HepG2 (cell line): ENCODE measurements around the gene RUSC1. TPM values are rescaled to one million over a fixed set of nuclear protein-coding genes. Genes with fewer than 3 reads are reported as not detected.

Source experiments
- HNRNPUL1 ChIP-seq: fragments of 200-400 bp; formaldehyde crosslinking; IDR thresholded peaks from 2 replicates; pipeline ENCODE4 v1.6.1; 2017; ENCODE audit warnings: low read depth, mild to moderate bottlenecking, low read length, moderate library complexity
- KMT2B ChIP-seq: IDR thresholded peaks from 2 replicates; pipeline ENCODE4 v1.6.1; 2016; ENCODE audit warnings: missing genetic modification reagents, missing compliant biosample characterization
- ONECUT2 ChIP-seq: sonication (generic); formaldehyde crosslinking; IDR thresholded peaks from 2 replicates; pipeline ENCODE4 v1.4.0; 2020; ENCODE audit warnings: missing genetic modification reagents
- SIX1 ChIP-seq: sonication (generic); formaldehyde crosslinking; IDR thresholded peaks from 2 replicates; pipeline ENCODE4 v1.4.0; 2020; ENCODE audit warnings: missing genetic modification reagents, borderline replicate concordance
- SUZ12 ChIP-seq: fragments of 150-350 bp; IDR thresholded peaks from 2 replicates; pipeline ENCODE4 v1.6.1; 2014; ENCODE audit warnings: low read depth, low read length
- ZNF441 ChIP-seq: sonication (generic); formaldehyde crosslinking; IDR thresholded peaks from 2 replicates; pipeline ENCODE4 v1.7.0; 2021; ENCODE audit warnings: missing genetic modification reagents, borderline replicate concordance
- ZNF546 ChIP-seq: sonication (generic); formaldehyde crosslinking; conservative IDR thresholded peaks from 2 replicates; pipeline ENCODE4 v1.8.1; 2023; ENCODE audit warnings: mild to moderate bottlenecking, missing genetic modification reagents
- ZNF652 ChIP-seq: IDR thresholded peaks from 2 replicates; pipeline ENCODE4 v1.6.1; 2016; ENCODE audit warnings: low read depth, borderline replicate concordance
- ZNF792 ChIP-seq: IDR thresholded peaks from 2 replicates; pipeline ENCODE4 v1.6.1; 2016
- ZNF891 ChIP-seq: sonication (generic); formaldehyde crosslinking; IDR thresholded peaks from 2 replicates; pipeline ENCODE4 v1.5.0; 2020; ENCODE audit warnings: mild to moderate bottlenecking, missing genetic modification reagents
- ZSCAN9 ChIP-seq: IDR thresholded peaks from 2 replicates; pipeline ENCODE4 v1.6.1; 2016; ENCODE audit warnings: borderline replicate concordance
- polyA plus RNA-seq, 8 experiments: library from polyadenylated mRNA; depleted of rRNA in 3 of 8; stranded (reverse) in 7 of 8; unstranded in 1 of 8; fragments of >200 nt; fragmentation: Illumina TruSeq in 4 of 8; extraction: Trizol in 4 of 8; gene quantifications; 2 replicates each; pipeline versions ENCODE4 v1.2.1 to v1.2.3, GENCODE V29; 2011 to 2016; ENCODE audit warnings: low read depth in 4 of 8, missing spikeins in 1 of 8, mixed read lengths in 1 of 8; ENCODE audit not compliant: insufficient read depth in 1 of 8
- total RNA-seq, 5 experiments: library from RNA; depleted of rRNA; stranded (reverse); fragments of >200 nt; fragmentation: Illumina TruSeq; extraction: Trizol; gene quantifications; 2 replicates each; pipeline ENCODE4 v1.2.3, GENCODE V29; 2016; ENCODE audit warnings: low read depth in 1 of 5
- TF ChIP-seq, protein P1 (sequence below): sonication (generic); formaldehyde crosslinking; IDR thresholded peaks from 2 replicates; pipeline ENCODE4 v1.5.0; 2020; ENCODE audit warnings: missing genetic modification reagents, mild to moderate bottlenecking, borderline replicate concordance
- TF ChIP-seq, protein P2 (sequence below): sonication (generic); formaldehyde crosslinking; IDR thresholded peaks from 2 replicates; pipeline ENCODE4 v1.5.0; 2020; ENCODE audit warnings: mild to moderate bottlenecking, missing genetic modification reagents
- TF ChIP-seq, protein P3 (sequence below): IDR thresholded peaks from 2 replicates; pipeline ENCODE4 v1.6.1; 2016
- TF ChIP-seq, protein P4 (sequence below): sonication (generic); formaldehyde crosslinking; IDR thresholded peaks from 2 replicates; pipeline ENCODE4 v1.8.1; 2023; ENCODE audit warnings: missing genetic modification reagents, mild to moderate bottlenecking, borderline replicate concordance
- TF ChIP-seq, protein P5 (sequence below): sonication (generic); formaldehyde crosslinking; IDR thresholded peaks from 2 replicates; pipeline ENCODE4 v1.4.0; 2020; ENCODE audit warnings: missing genetic modification reagents
- TF ChIP-seq, protein P6 (sequence below): sonication (generic); formaldehyde crosslinking; IDR thresholded peaks from 2 replicates; pipeline ENCODE4 v1.4.0; 2020; ENCODE audit warnings: missing genetic modification reagents, borderline replicate concordance
- TF ChIP-seq, protein P7 (sequence below): sonication (generic); formaldehyde crosslinking; IDR thresholded peaks from 2 replicates; pipeline ENCODE4 v1.5.0; 2020; ENCODE audit warnings: missing genetic modification reagents

Gene RUSC1
- total and polyA plus RNA-seq, 2 of the 13 experiments (the other 11 are each of a cell fraction or from before 2014, with no cell fraction given): 18.7 to 20.4 TPM

DNA sequence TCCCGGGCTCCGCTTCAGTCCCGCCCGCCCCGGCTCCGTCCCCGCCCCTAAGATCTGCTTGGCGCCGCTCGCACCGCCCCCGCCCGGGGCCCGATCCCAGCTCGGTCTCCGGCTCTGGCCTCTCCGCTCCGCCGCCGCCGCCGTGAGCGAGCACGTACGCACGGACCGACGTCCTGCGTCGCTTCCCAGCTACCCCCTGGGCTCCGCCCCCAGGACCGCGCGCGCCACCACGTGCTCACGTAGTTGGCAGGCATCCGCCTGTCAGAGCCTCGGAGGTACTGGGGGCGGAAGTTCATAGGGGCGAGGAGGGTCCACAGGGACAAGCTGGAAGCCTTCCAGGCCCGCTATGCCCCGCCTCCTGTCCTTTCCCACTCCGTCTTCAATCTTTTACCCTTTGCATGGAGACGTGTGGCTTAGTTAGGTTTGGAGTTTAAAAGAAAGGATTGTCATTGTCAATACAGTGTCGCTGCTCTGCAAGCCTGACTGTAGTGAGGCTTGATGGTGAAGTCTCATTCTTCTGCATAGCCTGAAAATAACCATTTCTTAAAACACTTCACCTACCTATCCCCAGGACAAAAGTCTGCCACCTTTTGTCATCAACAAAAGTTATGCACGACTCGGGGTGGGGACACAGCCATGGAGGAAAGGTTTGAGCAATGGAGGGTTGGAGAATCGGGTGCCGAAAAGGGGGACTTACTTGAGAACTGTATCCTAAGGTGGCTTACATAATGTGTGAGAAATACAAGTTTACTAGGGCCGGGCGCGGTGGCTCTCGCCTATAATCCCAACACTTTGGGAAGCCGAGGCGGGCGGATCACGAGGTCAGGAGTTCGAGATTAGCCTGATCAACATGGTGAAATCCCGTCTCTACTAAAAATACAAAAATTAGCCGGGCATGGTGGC is 47.1 kb upstream of the RUSC1 start, which contains the start of gene CLK2 (continued):
- TF ChIP-seq ZSCAN9: peak; percentile 85; the same call in 1 of the 2 replicates
- TF ChIP-seq, protein P1, sequence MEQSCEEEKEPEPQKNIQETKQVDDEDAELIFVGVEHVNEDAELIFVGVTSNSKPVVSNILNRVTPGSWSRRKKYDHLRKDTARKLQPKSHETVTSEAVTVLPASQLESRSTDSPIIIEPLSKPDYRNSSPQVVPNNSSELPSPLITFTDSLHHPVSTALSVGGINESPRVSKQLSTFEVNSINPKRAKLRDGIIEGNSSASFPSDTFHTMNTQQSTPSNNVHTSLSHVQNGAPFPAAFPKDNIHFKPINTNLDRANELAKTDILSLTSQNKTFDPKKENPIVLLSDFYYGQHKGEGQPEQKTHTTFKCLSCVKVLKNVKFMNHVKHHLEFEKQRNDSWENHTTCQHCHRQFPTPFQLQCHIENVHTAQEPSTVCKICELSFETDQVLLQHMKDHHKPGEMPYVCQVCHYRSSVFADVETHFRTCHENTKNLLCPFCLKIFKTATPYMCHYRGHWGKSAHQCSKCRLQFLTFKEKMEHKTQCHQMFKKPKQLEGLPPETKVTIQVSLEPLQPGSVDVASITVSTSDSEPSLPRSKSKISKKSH (CRISPR knock-in tag): no peak
- TF ChIP-seq, protein P2, sequence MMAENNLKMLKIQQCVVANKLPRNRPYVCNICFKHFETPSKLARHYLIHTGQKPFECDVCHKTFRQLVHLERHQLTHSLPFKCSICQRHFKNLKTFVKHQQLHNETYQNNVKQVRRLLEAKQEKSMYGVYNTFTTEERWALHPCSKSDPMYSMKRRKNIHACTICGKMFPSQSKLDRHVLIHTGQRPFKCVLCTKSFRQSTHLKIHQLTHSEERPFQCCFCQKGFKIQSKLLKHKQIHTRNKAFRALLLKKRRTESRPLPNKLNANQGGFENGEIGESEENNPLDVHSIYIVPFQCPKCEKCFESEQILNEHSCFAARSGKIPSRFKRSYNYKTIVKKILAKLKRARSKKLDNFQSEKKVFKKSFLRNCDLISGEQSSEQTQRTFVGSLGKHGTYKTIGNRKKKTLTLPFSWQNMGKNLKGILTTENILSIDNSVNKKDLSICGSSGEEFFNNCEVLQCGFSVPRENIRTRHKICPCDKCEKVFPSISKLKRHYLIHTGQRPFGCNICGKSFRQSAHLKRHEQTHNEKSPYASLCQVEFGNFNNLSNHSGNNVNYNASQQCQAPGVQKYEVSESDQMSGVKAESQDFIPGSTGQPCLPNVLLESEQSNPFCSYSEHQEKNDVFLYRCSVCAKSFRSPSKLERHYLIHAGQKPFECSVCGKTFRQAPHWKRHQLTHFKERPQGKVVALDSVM (CRISPR knock-in tag): peak; percentile 65
- TF ChIP-seq HNRNPUL1: no peak
- TF ChIP-seq ZNF652 (CRISPR knock-in tag): peak; percentile 51; the same call in 1 of the 2 replicates
- peak; percentile 24; the same call in 1 of the 2 replicates for TF ChIP-seq ZNF441 (CRISPR knock-in tag)
- peak; percentile 62; the same call in 1 of the 2 replicates for TF ChIP-seq ZNF891 (CRISPR knock-in tag)
- TF ChIP-seq SUZ12: no peak
- TF ChIP-seq KMT2B (CRISPR knock-in tag): peak; percentile 86
- TF ChIP-seq, protein P3, sequence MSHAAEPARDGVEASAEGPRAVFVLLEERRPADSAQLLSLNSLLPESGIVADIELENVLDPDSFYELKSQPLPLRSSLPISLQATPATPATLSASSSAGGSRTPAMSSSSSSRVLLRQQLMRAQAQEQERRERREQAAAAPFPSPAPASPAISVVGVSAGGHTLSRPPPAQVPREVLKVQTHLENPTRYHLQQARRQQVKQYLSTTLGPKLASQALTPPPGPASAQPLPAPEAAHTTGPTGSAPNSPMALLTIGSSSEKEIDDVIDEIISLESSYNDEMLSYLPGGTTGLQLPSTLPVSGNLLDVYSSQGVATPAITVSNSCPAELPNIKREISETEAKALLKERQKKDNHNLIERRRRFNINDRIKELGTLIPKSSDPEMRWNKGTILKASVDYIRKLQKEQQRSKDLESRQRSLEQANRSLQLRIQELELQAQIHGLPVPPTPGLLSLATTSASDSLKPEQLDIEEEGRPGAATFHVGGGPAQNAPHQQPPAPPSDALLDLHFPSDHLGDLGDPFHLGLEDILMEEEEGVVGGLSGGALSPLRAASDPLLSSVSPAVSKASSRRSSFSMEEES (CRISPR knock-in tag): peak; percentile 78; the same call in 1 of the 2 replicates
- TF ChIP-seq, protein P4, sequence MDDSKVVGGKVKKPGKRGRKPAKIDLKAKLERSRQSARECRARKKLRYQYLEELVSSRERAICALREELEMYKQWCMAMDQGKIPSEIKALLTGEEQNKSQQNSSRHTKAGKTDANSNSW (CRISPR knock-in tag): no peak
- peak; percentile 82 for TF ChIP-seq ZNF546
- TF ChIP-seq, protein P5, sequence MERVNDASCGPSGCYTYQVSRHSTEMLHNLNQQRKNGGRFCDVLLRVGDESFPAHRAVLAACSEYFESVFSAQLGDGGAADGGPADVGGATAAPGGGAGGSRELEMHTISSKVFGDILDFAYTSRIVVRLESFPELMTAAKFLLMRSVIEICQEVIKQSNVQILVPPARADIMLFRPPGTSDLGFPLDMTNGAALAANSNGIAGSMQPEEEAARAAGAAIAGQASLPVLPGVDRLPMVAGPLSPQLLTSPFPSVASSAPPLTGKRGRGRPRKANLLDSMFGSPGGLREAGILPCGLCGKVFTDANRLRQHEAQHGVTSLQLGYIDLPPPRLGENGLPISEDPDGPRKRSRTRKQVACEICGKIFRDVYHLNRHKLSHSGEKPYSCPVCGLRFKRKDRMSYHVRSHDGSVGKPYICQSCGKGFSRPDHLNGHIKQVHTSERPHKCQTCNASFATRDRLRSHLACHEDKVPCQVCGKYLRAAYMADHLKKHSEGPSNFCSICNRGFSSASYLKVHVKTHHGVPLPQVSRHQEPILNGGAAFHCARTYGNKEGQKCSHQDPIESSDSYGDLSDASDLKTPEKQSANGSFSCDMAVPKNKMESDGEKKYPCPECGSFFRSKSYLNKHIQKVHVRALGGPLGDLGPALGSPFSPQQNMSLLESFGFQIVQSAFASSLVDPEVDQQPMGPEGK (CRISPR knock-in tag): peak; percentile 59; the same call in 1 of the 2 replicates
- TF ChIP-seq, protein P6, sequence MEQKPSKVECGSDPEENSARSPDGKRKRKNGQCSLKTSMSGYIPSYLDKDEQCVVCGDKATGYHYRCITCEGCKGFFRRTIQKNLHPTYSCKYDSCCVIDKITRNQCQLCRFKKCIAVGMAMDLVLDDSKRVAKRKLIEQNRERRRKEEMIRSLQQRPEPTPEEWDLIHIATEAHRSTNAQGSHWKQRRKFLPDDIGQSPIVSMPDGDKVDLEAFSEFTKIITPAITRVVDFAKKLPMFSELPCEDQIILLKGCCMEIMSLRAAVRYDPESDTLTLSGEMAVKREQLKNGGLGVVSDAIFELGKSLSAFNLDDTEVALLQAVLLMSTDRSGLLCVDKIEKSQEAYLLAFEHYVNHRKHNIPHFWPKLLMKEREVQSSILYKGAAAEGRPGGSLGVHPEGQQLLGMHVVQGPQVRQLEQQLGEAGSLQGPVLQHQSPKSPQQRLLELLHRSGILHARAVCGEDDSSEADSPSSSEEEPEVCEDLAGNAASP: peak; percentile 74; the same call in 1 of the 2 replicates
- peak; percentile 72; the same call in 1 of the 2 replicates for TF ChIP-seq ZNF792 (CRISPR knock-in tag)
- TF ChIP-seq ONECUT2 (CRISPR knock-in tag): no peak
- TF ChIP-seq SIX1 (CRISPR knock-in tag): 0 out of 2 replicates have a peak, but pooled peaks have one; percentile 16
- TF ChIP-seq, protein P7, sequence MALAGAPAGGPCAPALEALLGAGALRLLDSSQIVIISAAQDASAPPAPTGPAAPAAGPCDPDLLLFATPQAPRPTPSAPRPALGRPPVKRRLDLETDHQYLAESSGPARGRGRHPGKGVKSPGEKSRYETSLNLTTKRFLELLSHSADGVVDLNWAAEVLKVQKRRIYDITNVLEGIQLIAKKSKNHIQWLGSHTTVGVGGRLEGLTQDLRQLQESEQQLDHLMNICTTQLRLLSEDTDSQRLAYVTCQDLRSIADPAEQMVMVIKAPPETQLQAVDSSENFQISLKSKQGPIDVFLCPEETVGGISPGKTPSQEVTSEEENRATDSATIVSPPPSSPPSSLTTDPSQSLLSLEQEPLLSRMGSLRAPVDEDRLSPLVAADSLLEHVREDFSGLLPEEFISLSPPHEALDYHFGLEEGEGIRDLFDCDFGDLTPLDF (CRISPR knock-in tag): 0 out of 2 replicates have a peak, but pooled peaks have one; percentile 36
